ENCODE data around the gene RGCC.

- no peak for TF ChIP-seq POLR2A (IDR thresholded peaks at IDR 0.05)
- no peak for TF ChIP-seq EP300 (IDR thresholded peaks at IDR 0.05)
Measured at GRCh38 chr13:41443969-41444368, 13.4 kb upstream of the RGCC start.
